ENCODE results near the gene ZNF593. TPM values are rescaled to one million over a fixed set of nuclear protein-coding genes. Genes with fewer than 3 reads are reported as not detected.

ZNF593 gene
- polyA plus RNA-seq, 1 donor (not counting 4 experiments of a cell fraction or from before 2014, with no cell fraction given): 26.0 TPM

DNA sequence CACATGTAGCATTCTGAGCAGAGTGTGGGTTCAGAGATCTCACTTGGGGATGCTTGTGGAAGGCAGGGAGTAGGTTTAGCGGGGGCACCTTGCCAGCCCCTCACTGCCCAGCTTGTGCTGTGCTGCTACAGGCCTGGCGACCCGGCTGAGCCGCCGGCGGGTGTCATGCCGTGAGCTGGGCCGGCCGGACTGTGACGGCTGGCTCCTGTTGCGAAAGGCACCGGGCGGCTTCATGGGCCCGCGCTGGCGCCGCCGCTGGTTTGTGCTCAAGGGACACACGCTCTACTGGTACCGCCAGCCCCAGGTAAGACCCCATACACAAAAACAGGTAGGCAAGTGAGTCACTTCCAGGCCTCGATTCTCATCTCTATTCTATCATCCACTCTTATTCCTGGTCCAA, 15.2 kb downstream of the ZNF593 start:
- no peak for DNase-seq (ENCODE audit: low read depth, low spot score)
- Histone ChIP-seq H3K4me1 (ENCODE audit: control insufficient read depth, extremely low read depth, insufficient read depth, low read length) (peaks cover 15% of the 10 kb centered on the region), H3K9me3 (ENCODE audit: control insufficient read depth, low read depth, low read length) (no peaks in the 10 kb centered on the region), H3K27me3 (ENCODE audit: control insufficient read depth, extremely low read depth, insufficient read depth, low read length) (no peaks in the 10 kb centered on the region), H3K79me2 (ENCODE audit: control insufficient read depth, insufficient read depth, low read length) (no peaks in the 10 kb centered on the region), H3K9ac (ENCODE audit: control insufficient read depth, extremely low read depth, insufficient read depth, low read length) (no peak overlapping the region), H3K9me1 (ENCODE audit: control insufficient read depth, extremely low read depth, insufficient read depth, low read length) (no peaks in the 10 kb centered on the region), H2AFZ (ENCODE audit: control insufficient read depth, low read length) (no peak overlapping the region), H3K27ac (ENCODE audit: control insufficient read depth, insufficient read depth, low read length) (no peak overlapping the region), H3K4me3 (ENCODE audit: control insufficient read depth in 2 of 3, extremely low read depth in 1 of 3, insufficient read depth in 2 of 3, low read depth in 1 of 3, low read length in 3 of 3) (no peak overlapping the region), H4K20me1 (ENCODE audit: control insufficient read depth, extremely low read depth, insufficient read depth, low read length) (no peaks in the 10 kb centered on the region), H3K4me2 (ENCODE audit: control insufficient read depth, extremely low read depth, insufficient read depth, low read depth, low read length) (no peak overlapping the region), H3K36me3 (ENCODE audit: control insufficient read depth in 2 of 2, extremely low read depth in 1 of 2, insufficient read depth in 2 of 2, low read length in 2 of 2) (peaks cover 40 to 52% of the 10 kb centered on the region in 2 experiments)
- no peak for TF ChIP-seq CTCF (optimal IDR thresholded peaks at IDR 0.05 in 1 of 3, IDR thresholded peaks at IDR 0.05 in 1 of 3, conservative IDR thresholded peaks at IDR 0.05 in 1 of 3; ENCODE audit: extremely low read depth in 1 of 3, insufficient read depth in 2 of 3, low read length in 3 of 3)
- TF ChIP-seq EZH2 (IDR thresholded peaks at IDR 0.05; ENCODE audit: low read length): no peak
- FAIRE-seq: no peak
- dilution Hi-C loops (cut with MboI; ENCODE audit: extremely low pct_ligation_motif_present, low sequenced_read_pairs): no loop called here

DNA sequence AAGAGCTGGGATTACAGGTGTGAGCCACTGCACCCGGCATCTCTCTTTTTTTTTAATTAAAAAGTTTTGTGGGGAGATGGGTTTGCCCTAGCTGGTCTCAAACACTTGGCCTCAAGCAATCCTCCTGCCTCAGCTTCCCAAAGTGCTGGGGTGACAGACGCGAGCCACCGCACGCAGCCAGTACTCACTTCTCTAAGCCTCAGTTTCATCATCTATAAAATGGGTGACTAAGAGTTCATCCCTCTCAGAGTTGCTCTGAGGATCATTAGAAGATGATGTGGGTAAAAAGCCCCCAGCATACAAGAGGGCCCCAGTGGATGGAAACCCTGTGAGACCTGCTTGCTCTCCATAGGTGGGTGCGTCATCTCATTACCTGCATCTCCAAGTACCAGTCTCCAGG, 18.2 kb downstream of the ZNF593 start:
- dilution Hi-C loops (cut with MboI; ENCODE audit: extremely low pct_ligation_motif_present, low sequenced_read_pairs): no loop called here
- H4K20me1 ChIP-seq (ENCODE audit: control insufficient read depth, extremely low read depth, insufficient read depth, low read length): no peaks in the 10 kb centered on the region
- no peak overlapping the region for H3K4me2 ChIP-seq (ENCODE audit: control insufficient read depth, extremely low read depth, insufficient read depth, low read depth, low read length)
- no peak overlapping the region for H3K9ac ChIP-seq (ENCODE audit: control insufficient read depth, extremely low read depth, insufficient read depth, low read length)
- H3K27me3 ChIP-seq (ENCODE audit: control insufficient read depth, extremely low read depth, insufficient read depth, low read length): no peaks in the 10 kb centered on the region
- no peak overlapping the region for H2AFZ ChIP-seq (ENCODE audit: control insufficient read depth, low read length)
- TF ChIP-seq EZH2 (IDR thresholded peaks at IDR 0.05; ENCODE audit: low read length): no peak
- no peak for TF ChIP-seq CTCF (optimal IDR thresholded peaks at IDR 0.05 in 1 of 3, IDR thresholded peaks at IDR 0.05 in 1 of 3, conservative IDR thresholded peaks at IDR 0.05 in 1 of 3; ENCODE audit: extremely low read depth in 1 of 3, insufficient read depth in 2 of 3, low read length in 3 of 3)
- H3K9me1 ChIP-seq (ENCODE audit: control insufficient read depth, extremely low read depth, insufficient read depth, low read length): no peaks in the 10 kb centered on the region
- H3K4me3 ChIP-seq (ENCODE audit: control insufficient read depth in 2 of 3, extremely low read depth in 1 of 3, insufficient read depth in 2 of 3, low read depth in 1 of 3, low read length in 3 of 3): no peak overlapping the region
- no peak overlapping the region for H3K27ac ChIP-seq (ENCODE audit: control insufficient read depth, insufficient read depth, low read length)
- H3K9me3 ChIP-seq (ENCODE audit: control insufficient read depth, low read depth, low read length): no peaks in the 10 kb centered on the region
- DNase-seq (ENCODE audit: low read depth, low spot score) (no peak), FAIRE-seq (no peak)
- H3K4me1 ChIP-seq (ENCODE audit: control insufficient read depth, extremely low read depth, insufficient read depth, low read length): no peaks in the 10 kb centered on the region
- H3K79me2 ChIP-seq (ENCODE audit: control insufficient read depth, insufficient read depth, low read length): no peaks in the 10 kb centered on the region
- peaks cover 30 to 38% of the 10 kb centered on the region in 2 experiments for H3K36me3 ChIP-seq (ENCODE audit: control insufficient read depth in 2 of 2, extremely low read depth in 1 of 2, insufficient read depth in 2 of 2, low read length in 2 of 2)

All from keratinocyte (primary cell).